H9 (cell line): Measurements from ENCODE around the gene RILPL1. TPM values are rescaled to one million over a fixed set of nuclear protein-coding genes. Genes with fewer than 3 reads are reported as not detected.
A peak's percentile ranks its signal among the peaks of the same experiment; 100 is the strongest.

ENCODE experiments used
- DNase-seq: peaks from one replicate; pipeline ENCODE4 v3.0.0-alpha.2; 2017
- H2AFZ ChIP-seq: one replicate; pipeline ENCODE4 v1.6.1; 2013; ENCODE audit warnings: mild to moderate bottlenecking, low read length, control low read depth, moderate library complexity
- H2AK5ac ChIP-seq: 2 replicates; pipeline ENCODE4 v1.6.1; 2013; ENCODE audit warnings: low read length, control low read depth, mixed read lengths; ENCODE audit not compliant: insufficient read length
- H2BK120ac ChIP-seq: one replicate; pipeline ENCODE4 v1.6.1; 2013; ENCODE audit warnings: low read depth, mild to moderate bottlenecking, low read length, control low read depth, inconsistent platforms; ENCODE audit not compliant: poor library complexity, severe bottlenecking
- H2BK12ac ChIP-seq: 2 replicates; pipeline ENCODE4 v1.6.1; 2013; ENCODE audit warnings: low read length, control low read depth, mixed read lengths, low read depth; ENCODE audit not compliant: insufficient read length
- H2BK15ac ChIP-seq: 2 replicates; pipeline ENCODE4 v1.6.1; 2013; ENCODE audit warnings: low read depth, low read length, control low read depth
- H2BK20ac ChIP-seq: one replicate; pipeline ENCODE4 v1.6.1; 2013; ENCODE audit warnings: low read depth, mild to moderate bottlenecking, low read length, control low read depth, inconsistent platforms; ENCODE audit not compliant: poor library complexity, severe bottlenecking
- H2BK5ac ChIP-seq: 2 replicates; pipeline ENCODE4 v1.6.1; 2013; ENCODE audit warnings: low read length, control low read depth, mixed read lengths; ENCODE audit not compliant: insufficient read length
- H3K14ac ChIP-seq: 2 replicates; pipeline ENCODE4 v1.6.1; 2013; ENCODE audit warnings: low read length, control low read depth; ENCODE audit not compliant: insufficient read depth
- H3K18ac ChIP-seq: 2 replicates; pipeline ENCODE4 v1.6.1; 2013; ENCODE audit warnings: low read depth, mild to moderate bottlenecking, mixed read lengths, low read length, control low read depth; ENCODE audit not compliant: insufficient read length
- H3K23ac ChIP-seq: 2 replicates; pipeline ENCODE4 v1.6.1; 2013; ENCODE audit warnings: low read length, control low read depth, mixed read lengths, low read depth; ENCODE audit not compliant: insufficient read length
- H3K23me2 ChIP-seq: 2 replicates; pipeline ENCODE4 v1.6.1; 2013; ENCODE audit warnings: low read depth, mild to moderate bottlenecking, mixed read lengths, low read length, control low read depth; ENCODE audit not compliant: insufficient read length, poor library complexity, severe bottlenecking
- H3K27ac ChIP-seq: 2 replicates; pipeline ENCODE4 v1.5.1; 2013; ENCODE audit warnings: low read length, control low read depth, mixed read lengths, low read depth; ENCODE audit not compliant: insufficient read length
- H3K27me3 ChIP-seq: 2 replicates; pipeline ENCODE4 v1.6.1; 2013; ENCODE audit warnings: low read length, control low read depth, inconsistent platforms; ENCODE audit not compliant: insufficient read depth
- H3K4ac ChIP-seq: 2 replicates; pipeline ENCODE4 v1.6.1; 2013; ENCODE audit warnings: low read depth, mild to moderate bottlenecking, control low read depth, inconsistent platforms, low read length, moderate library complexity
- H3K4me1 ChIP-seq: 2 replicates; pipeline ENCODE4 v1.6.1; 2013; ENCODE audit warnings: low read length, control low read depth, inconsistent platforms; ENCODE audit not compliant: insufficient read depth
- H3K4me2 ChIP-seq: 2 replicates; pipeline ENCODE4 v1.6.1; 2013; ENCODE audit warnings: low read length, control low read depth, mixed read lengths; ENCODE audit not compliant: insufficient read length, insufficient read depth
- H3K56ac ChIP-seq: 2 replicates; pipeline ENCODE4 v1.6.1; 2013; ENCODE audit warnings: low read depth, mild to moderate bottlenecking, mixed read lengths, low read length, control low read depth; ENCODE audit not compliant: insufficient read length
- H3K79me1 ChIP-seq: 2 replicates; pipeline ENCODE4 v1.6.1; 2013; ENCODE audit warnings: low read depth, mild to moderate bottlenecking, moderate library complexity, low read length, control low read depth, inconsistent platforms; ENCODE audit not compliant: insufficient read depth, poor library complexity, severe bottlenecking
- H3K79me2 ChIP-seq: 2 replicates; pipeline ENCODE4 v1.6.1; 2013; ENCODE audit warnings: low read length, control low read depth, inconsistent platforms; ENCODE audit not compliant: insufficient read depth
- H3K9ac ChIP-seq: 2 replicates; pipeline ENCODE4 v1.6.1; 2013; ENCODE audit warnings: low read length, control low read depth, mixed read lengths; ENCODE audit not compliant: insufficient read length; ENCODE audit errors: extremely low read depth
- H3K9me3 ChIP-seq: one replicate; pipeline ENCODE4 v1.6.1; 2013; ENCODE audit warnings: low read depth, low read length, inconsistent platforms; ENCODE audit not compliant: control insufficient read depth
- H3T11ph ChIP-seq: one replicate; pipeline ENCODE4 v1.6.1; 2013; ENCODE audit warnings: mild to moderate bottlenecking, low read length, control low read depth, inconsistent platforms
- H4K20me1 ChIP-seq: one replicate; pipeline ENCODE4 v1.6.1; 2013; ENCODE audit not compliant: control insufficient read depth, insufficient read length, insufficient read depth
- H4K5ac ChIP-seq: 2 replicates; pipeline ENCODE4 v1.6.1; 2013; ENCODE audit warnings: low read depth, mild to moderate bottlenecking, mixed read lengths, low read length, control low read depth; ENCODE audit not compliant: insufficient read length
- H4K8ac ChIP-seq: replicated peaks from 2 replicates; pipeline ENCODE4 v1.6.1; 2013; ENCODE audit warnings: low read length, control low read depth, mixed read lengths, low read depth; ENCODE audit not compliant: insufficient read length
- H4K91ac ChIP-seq: 2 replicates; pipeline ENCODE4 v1.6.1; 2013; ENCODE audit warnings: low read depth, mild to moderate bottlenecking, moderate library complexity, mixed read lengths, low read length, control low read depth; ENCODE audit not compliant: insufficient read length
- H3K27ac Mint-ChIP-seq, 3 experiments: 2 replicates in 2 of 3; 3 replicates in 1 of 3; pipeline ENCODE4 v1.8.0; 2020 to 2021; ENCODE audit warnings: mixed read lengths in 3 of 3, mild to moderate bottlenecking in 1 of 3, moderate library complexity in 1 of 3
- H3K27me3 Mint-ChIP-seq: 2 replicates; pipeline ENCODE4 v1.8.0; 2021; ENCODE audit warnings: low read depth, mild to moderate bottlenecking, moderate library complexity, mixed read lengths
- H3K36me3 Mint-ChIP-seq, 3 experiments: 2 replicates in 2 of 3; 3 replicates in 1 of 3; pipeline ENCODE4 v1.8.0; 2020 to 2021; ENCODE audit warnings: low read depth in 3 of 3, mixed read lengths in 3 of 3; ENCODE audit not compliant: insufficient read depth in 1 of 3
- H3K4me1 Mint-ChIP-seq, 2 experiments: 2 replicates each; pipeline ENCODE4 v1.8.0; 2020; ENCODE audit warnings: mixed read lengths in 2 of 2
- H3K4me3 Mint-ChIP-seq, 2 experiments: 2 replicates in 1 of 2; 3 replicates in 1 of 2; pipeline ENCODE4 v1.8.0; 2020 to 2021; ENCODE audit warnings: mild to moderate bottlenecking in 2 of 2, mixed read lengths in 2 of 2, moderate library complexity in 1 of 2
- H3K9me3 Mint-ChIP-seq, 2 experiments: 2 replicates in 1 of 2; 3 replicates in 1 of 2; pipeline ENCODE4 v1.8.0; 2020; ENCODE audit warnings: mild to moderate bottlenecking in 2 of 2, mixed read lengths in 2 of 2, moderate library complexity in 1 of 2
- WGBS: extraction: QIAGEN DNeasy Blood & Tissue Kit; methylation state at CpG from one replicate; pipeline ENCODE4 v1.1.7; 2013; ENCODE audit warnings: missing lambda C conversion rate, low lambda C conversion rate, mixed read lengths; ENCODE audit not compliant: insufficient read length; ENCODE audit errors: extremely low coverage; 5-methylcytosine and 5-hydroxymethylcytosine counted together
- total RNA-seq: library from RNA; stranded (reverse); gene quantifications from 2 replicates; pipeline ENCODE4 v1.2.1, GENCODE V29; 2021
- TF ChIP-seq, protein P1 (sequence below): fragments of 200-600 bp; sonication (generic); conservative IDR thresholded peaks from 3 replicates; pipeline ENCODE4 v1.8.0; 2021; ENCODE audit warnings: antibody characterized with exemption, mild to moderate bottlenecking

Gene RILPL1
- total RNA-seq, 1 experiment from 2014 or later = 8.1 TPM

GRCh38 chr12:123519141-123520001, 14.1 kb downstream of the RILPL1 start:
- H2BK12ac ChIP-seq = no peak overlapping the region
- no peaks in the 10 kb centered on the region for H3K9me3 ChIP-seq
- Mint-ChIP-seq H3K4me1 (peaks cover 0 to 6% of the 10 kb centered on the region in 2 experiments; a peak in 2 of 4 replicates), H3K27me3 (no peaks in the 10 kb centered on the region), H3K9me3 (no peaks in the 10 kb centered on the region), H3K4me3 (no peak overlapping the region), H3K27ac (peak overlapping the region in 1 of 3 experiments; percentile 21; a peak in 1 of 7 replicates), H3K36me3 (peaks cover 14 to 69% (median 45%) of the 10 kb centered on the region in 3 experiments; a peak in 6 of 7 replicates)
- no peaks in the 10 kb centered on the region for H3K79me1 ChIP-seq
- TF ChIP-seq, protein P1, sequence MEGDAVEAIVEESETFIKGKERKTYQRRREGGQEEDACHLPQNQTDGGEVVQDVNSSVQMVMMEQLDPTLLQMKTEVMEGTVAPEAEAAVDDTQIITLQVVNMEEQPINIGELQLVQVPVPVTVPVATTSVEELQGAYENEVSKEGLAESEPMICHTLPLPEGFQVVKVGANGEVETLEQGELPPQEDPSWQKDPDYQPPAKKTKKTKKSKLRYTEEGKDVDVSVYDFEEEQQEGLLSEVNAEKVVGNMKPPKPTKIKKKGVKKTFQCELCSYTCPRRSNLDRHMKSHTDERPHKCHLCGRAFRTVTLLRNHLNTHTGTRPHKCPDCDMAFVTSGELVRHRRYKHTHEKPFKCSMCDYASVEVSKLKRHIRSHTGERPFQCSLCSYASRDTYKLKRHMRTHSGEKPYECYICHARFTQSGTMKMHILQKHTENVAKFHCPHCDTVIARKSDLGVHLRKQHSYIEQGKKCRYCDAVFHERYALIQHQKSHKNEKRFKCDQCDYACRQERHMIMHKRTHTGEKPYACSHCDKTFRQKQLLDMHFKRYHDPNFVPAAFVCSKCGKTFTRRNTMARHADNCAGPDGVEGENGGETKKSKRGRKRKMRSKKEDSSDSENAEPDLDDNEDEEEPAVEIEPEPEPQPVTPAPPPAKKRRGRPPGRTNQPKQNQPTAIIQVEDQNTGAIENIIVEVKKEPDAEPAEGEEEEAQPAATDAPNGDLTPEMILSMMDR = no peak
- H3K79me2 ChIP-seq = no peaks in the 10 kb centered on the region
- H3K14ac ChIP-seq = no peak overlapping the region
- H3T11ph ChIP-seq = no peak overlapping the region
- H3K23me2 ChIP-seq = no peaks in the 10 kb centered on the region
- no peak overlapping the region for H3K9ac ChIP-seq
- H3K18ac ChIP-seq = no peak overlapping the region
- no peak overlapping the region for H2BK15ac ChIP-seq
- no peak overlapping the region for H2AK5ac ChIP-seq
- no peak overlapping the region for H3K4me2 ChIP-seq
- no peak overlapping the region for H2BK20ac ChIP-seq
- H3K4me1 ChIP-seq = no peaks in the 10 kb centered on the region
- no peak overlapping the region for H2AFZ ChIP-seq
- no peak overlapping the region for H3K4ac ChIP-seq
- peak; percentile 56 for DNase-seq
- H4K91ac ChIP-seq = no peak overlapping the region
- no CpG with 5 or more reads among the region's 24 CpGs for WGBS
- H4K5ac ChIP-seq = no peak overlapping the region
- H2BK120ac ChIP-seq = no peak overlapping the region
- no peak overlapping the region for H3K27ac ChIP-seq
- no peak overlapping the region for H3K23ac ChIP-seq
- H4K20me1 ChIP-seq = no peaks in the 10 kb centered on the region
- no peaks in the 10 kb centered on the region for H3K27me3 ChIP-seq
- H3K56ac ChIP-seq = no peak overlapping the region
- no peak overlapping the region for H4K8ac ChIP-seq
- no peak overlapping the region for H2BK5ac ChIP-seq
